ENCODE measurements around the gene HDAC10.
"Not testable (repeated sequence)": the region's sequence is repeated elsewhere in the genome, so short reads cannot be mapped to it uniquely, and the experiment has no call there.

HDAC10 gene

DNA sequence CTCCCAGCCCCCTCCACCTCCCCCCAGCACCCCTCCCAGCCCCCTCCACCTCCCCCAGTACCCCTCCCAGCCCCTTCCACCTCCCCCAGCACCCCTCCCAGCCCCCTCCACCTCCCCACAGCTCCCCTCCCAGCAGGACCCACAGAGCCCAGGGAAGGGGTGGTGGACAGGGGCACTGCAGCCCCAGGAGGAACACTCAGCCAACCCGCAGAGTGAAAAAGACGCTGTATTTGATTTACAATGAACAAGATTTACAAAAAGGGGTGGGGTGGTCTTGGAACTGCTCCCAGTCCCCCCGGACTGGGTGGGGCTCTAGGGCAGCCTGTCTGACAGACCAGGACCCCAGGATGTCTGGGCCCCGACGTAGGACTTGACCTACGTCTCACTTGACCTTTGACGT is 23.7 kb upstream of the HDAC10 start:
- Histone ChIP-seq H3K9me3 (ENCODE audit: low read length) (no peaks in the 10 kb centered on the region), H3K27me3 (ENCODE audit: control insufficient read depth in 1 of 2, insufficient read depth in 2 of 2, low read length in 2 of 2) (peaks cover 0 to 16% of the 10 kb centered on the region in 2 donors), H3K27ac (ENCODE audit: low read depth, low read length) (no peak overlapping the region), H3K4me1 (ENCODE audit: insufficient read depth, low read length) (peaks cover 5% of the 10 kb centered on the region), H3K4me3 (ENCODE audit: low read depth in 1 of 2, low read length in 2 of 2) (no peak overlapping the region), H3K36me3 (ENCODE audit: insufficient read depth, low read length) (peaks cover 37% of the 10 kb centered on the region), H3K9ac (ENCODE audit: low read length) (no peak overlapping the region)

DNA sequence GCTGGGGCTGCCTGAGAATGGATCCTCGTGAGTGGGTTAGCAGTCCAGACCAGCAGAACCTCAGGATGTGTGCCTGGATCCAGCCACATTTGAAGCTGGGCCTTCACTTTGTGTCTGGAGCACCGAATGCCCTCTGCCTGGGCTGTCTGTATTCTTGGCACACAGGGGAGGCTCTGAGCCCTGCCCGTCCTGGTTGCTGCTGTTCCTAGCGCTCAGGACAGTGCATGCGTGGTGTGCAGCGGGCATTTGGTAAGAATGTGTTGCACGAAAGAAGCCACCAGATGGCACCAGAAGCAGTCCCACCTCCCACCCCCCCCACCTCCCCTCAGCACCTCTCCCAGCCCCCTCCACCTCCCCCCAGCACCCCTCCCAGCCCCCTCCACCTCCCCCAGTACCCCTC is 23.2 kb upstream of the HDAC10 start:
- Histone ChIP-seq H3K36me3 (ENCODE audit: insufficient read depth, low read length) (peaks cover 32% of the 10 kb centered on the region), H3K27me3 (ENCODE audit: control insufficient read depth in 1 of 2, insufficient read depth in 2 of 2, low read length in 2 of 2) (peaks cover 0 to 17% of the 10 kb centered on the region in 2 donors), H3K9me3 (ENCODE audit: low read length) (no peaks in the 10 kb centered on the region), H3K9ac (ENCODE audit: low read length) (no peak overlapping the region), H3K27ac (ENCODE audit: low read depth, low read length) (no peak overlapping the region), H3K4me3 (ENCODE audit: low read depth in 1 of 2, low read length in 2 of 2) (no peak overlapping the region), H3K4me1 (ENCODE audit: insufficient read depth, low read length) (peaks cover 5% of the 10 kb centered on the region)

DNA sequence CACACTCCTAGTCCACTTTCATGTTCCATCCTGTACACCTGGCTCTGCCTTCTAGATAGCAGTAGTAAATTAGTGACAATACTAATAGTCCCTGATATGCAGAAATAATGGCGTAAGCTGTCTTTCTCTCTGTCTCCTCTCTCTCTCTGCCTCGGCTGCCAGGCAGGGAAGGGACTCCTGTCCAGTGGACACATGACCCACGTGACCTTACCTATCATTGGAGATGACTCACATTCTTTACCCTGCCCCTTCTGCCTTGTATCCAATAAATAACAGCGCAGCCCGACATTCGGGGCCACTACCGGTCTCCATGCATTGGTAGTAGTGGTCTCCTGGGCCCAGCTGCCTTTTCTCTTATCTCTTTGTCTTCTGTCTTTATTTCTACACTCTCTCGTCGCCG is 22.7 kb upstream of the HDAC10 start:
- H3K4me3 ChIP-seq (ENCODE audit: low read depth in 1 of 2, low read length in 2 of 2); H3K4me1 ChIP-seq (ENCODE audit: insufficient read depth, low read length); H3K9me3 ChIP-seq (ENCODE audit: low read length); H3K9ac ChIP-seq (ENCODE audit: low read length); H3K27ac ChIP-seq (ENCODE audit: low read depth, low read length): not testable (repeated sequence)
- peaks cover 0 to 21% of the 10 kb centered on the region in 2 donors for H3K27me3 ChIP-seq (ENCODE audit: control insufficient read depth in 1 of 2, insufficient read depth in 2 of 2, low read length in 2 of 2)
- peaks cover 27% of the 10 kb centered on the region for H3K36me3 ChIP-seq (ENCODE audit: insufficient read depth, low read length)

DNA sequence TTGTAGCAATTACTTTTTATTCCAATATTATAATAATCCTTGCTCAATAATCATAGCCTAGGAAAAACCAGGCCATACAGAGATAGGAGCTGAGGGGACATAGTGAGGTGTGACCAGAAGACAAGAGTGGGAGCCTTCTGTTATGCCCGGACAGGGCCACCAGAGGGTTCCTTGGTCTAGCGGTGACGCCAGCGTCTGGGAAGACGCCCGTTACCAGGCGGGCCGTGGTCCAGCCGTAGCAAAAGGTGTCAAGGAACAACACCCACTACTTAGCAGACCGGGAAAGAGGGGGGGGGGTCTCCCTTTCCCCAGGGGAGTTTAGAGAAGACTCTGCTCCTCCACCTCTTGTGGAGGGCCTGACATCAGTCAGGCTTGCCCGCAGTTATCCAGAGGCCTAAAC is 22.3 kb upstream of the HDAC10 start:
- not testable (repeated sequence) for H3K27ac ChIP-seq (ENCODE audit: low read depth, low read length); H3K4me3 ChIP-seq (ENCODE audit: low read depth in 1 of 2, low read length in 2 of 2); H3K4me1 ChIP-seq (ENCODE audit: insufficient read depth, low read length); H3K9me3 ChIP-seq (ENCODE audit: low read length); H3K9ac ChIP-seq (ENCODE audit: low read length)
- Histone ChIP-seq H3K36me3 (ENCODE audit: insufficient read depth, low read length) (peaks cover 22% of the 10 kb centered on the region), H3K27me3 (ENCODE audit: control insufficient read depth in 1 of 2, insufficient read depth in 2 of 2, low read length in 2 of 2) (peaks cover 0 to 21% of the 10 kb centered on the region in 2 donors)

DNA sequence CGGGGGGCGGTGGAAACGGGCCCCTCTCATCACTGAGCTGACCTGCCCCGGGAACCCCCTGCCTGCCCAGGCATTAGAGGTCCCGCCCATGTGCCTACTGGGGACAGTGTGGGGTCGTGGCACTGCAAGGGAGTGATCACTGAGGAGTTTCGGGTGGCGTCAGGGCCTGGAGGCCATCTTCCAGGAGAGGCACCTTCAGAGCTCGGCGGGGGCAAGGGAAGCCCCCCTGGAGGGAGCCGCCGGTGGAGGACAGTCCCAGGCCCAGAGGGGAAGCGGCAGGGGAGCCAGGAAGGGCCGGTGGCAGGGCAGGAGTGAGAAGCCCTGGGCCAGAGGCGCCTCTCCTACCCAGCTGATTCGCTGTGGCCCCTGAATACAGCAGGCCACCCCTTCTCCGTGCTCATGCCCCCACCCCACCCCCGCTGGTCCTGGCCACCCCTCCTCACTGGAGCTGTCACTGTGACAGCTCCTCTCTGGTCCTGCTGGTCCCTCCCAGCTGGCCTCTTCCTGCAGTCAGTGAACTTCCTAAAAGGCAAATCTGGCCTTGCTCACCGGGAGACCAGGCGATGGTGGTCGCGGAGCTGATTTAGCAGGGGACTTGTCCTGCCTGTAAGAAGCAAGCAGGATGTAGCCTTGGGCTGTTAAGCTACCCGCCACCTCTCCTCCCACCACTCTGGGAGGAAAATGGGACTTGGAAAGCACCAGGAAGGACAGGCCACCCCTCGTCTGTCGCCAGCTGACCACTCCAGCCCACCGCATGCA is 21.2 kb upstream of the HDAC10 start:
- peaks cover 0 to 21% of the 10 kb centered on the region in 2 donors for H3K27me3 ChIP-seq (ENCODE audit: control insufficient read depth in 1 of 2, insufficient read depth in 2 of 2, low read length in 2 of 2)
- H3K4me3 ChIP-seq (ENCODE audit: low read depth in 1 of 2, low read length in 2 of 2), result no peak overlapping the region
- peaks cover 5% of the 10 kb centered on the region for H3K4me1 ChIP-seq (ENCODE audit: insufficient read depth, low read length)
- H3K9ac ChIP-seq (ENCODE audit: low read length), result no peak overlapping the region
- H3K9me3 ChIP-seq (ENCODE audit: low read length), result no peaks in the 10 kb centered on the region
- H3K36me3 ChIP-seq (ENCODE audit: insufficient read depth, low read length), result peaks cover 12% of the 10 kb centered on the region
- no peak overlapping the region for H3K27ac ChIP-seq (ENCODE audit: low read depth, low read length)

DNA sequence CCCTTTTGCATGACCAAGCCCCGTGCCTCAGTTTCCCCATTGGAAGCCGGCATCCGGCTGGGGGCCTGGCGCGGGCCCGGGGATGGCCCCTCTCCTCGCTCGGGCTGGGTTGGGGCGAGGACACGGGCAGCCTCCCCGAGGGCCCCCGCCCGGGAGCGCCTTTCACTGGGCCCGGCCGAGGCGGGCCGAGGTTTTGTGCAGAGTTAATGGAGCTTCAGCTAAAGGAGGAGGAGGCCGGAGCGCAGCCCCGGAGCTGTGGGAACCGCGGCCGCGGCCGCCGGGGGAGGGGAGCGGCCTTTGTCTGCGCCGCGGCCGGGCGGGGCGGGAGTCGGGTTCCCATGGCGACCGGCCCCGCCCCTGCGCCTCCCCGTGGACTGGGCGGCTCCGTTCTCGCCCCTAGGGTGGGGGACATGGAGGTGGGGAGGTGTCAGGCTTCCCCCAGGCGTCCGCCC is 20.5 kb upstream of the HDAC10 start:
- no peaks in the 10 kb centered on the region for H3K9me3 ChIP-seq (ENCODE audit: low read length)
- peaks cover 5% of the 10 kb centered on the region for H3K4me1 ChIP-seq (ENCODE audit: insufficient read depth, low read length)
- peak overlapping the region in 1 of 2 donors; percentile 14 for H3K4me3 ChIP-seq (ENCODE audit: low read depth in 1 of 2, low read length in 2 of 2)
- H3K9ac ChIP-seq (ENCODE audit: low read length), result no peak overlapping the region
- H3K27me3 ChIP-seq (ENCODE audit: control insufficient read depth in 1 of 2, insufficient read depth in 2 of 2, low read length in 2 of 2), result peaks cover 0 to 26% of the 10 kb centered on the region in 2 donors
- H3K27ac ChIP-seq (ENCODE audit: low read depth, low read length), result no peak overlapping the region
- H3K36me3 ChIP-seq (ENCODE audit: insufficient read depth, low read length), result peaks cover 9% of the 10 kb centered on the region

DNA sequence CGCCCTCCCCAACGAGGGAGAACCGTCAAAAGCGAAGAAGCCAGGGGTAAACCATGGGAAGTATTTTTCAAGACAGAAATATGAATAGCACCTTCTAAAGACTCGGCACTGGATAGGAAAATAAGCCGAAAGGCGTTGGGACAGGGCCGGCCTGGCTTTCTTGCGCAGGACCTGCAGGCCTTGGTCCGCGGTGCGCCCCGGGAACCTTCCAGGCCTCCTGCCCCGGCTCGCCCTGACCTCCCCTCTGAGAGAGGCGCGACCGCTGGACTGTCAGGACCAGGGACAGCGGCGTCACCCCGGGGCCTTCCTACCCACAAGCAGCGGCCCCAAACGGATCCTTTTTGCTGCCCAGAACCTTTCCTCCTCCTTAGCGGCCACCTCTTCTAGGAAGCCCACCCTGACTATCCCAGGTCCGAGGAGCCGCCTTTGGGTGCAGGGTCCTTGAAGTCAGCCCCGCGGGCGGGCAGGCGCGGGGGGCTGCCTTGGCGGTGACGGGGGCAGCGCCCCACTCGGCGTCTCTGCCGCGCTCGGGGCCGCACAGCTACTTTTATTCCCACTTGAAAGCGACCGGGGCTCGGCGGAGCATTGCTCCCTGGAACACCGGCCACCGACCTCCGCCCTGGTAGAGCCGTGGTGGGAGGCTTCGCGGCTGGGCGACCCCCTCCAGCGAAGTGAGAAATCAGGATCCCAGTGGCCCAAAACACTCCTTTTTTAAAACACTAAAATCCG is 19.8 kb upstream of the HDAC10 start:
- H3K27ac ChIP-seq (ENCODE audit: low read depth, low read length), result no peak overlapping the region
- H3K4me1 ChIP-seq (ENCODE audit: insufficient read depth, low read length), result peaks cover 5% of the 10 kb centered on the region
- peaks cover 4% of the 10 kb centered on the region for H3K36me3 ChIP-seq (ENCODE audit: insufficient read depth, low read length)
- H3K4me3 ChIP-seq (ENCODE audit: low read depth in 1 of 2, low read length in 2 of 2), result peak overlapping the region; percentile 43 to 45
- peaks cover 0 to 33% of the 10 kb centered on the region in 2 donors for H3K27me3 ChIP-seq (ENCODE audit: control insufficient read depth in 1 of 2, insufficient read depth in 2 of 2, low read length in 2 of 2)
- H3K9ac ChIP-seq (ENCODE audit: low read length), result no peak overlapping the region
- H3K9me3 ChIP-seq (ENCODE audit: low read length), result no peaks in the 10 kb centered on the region

DNA sequence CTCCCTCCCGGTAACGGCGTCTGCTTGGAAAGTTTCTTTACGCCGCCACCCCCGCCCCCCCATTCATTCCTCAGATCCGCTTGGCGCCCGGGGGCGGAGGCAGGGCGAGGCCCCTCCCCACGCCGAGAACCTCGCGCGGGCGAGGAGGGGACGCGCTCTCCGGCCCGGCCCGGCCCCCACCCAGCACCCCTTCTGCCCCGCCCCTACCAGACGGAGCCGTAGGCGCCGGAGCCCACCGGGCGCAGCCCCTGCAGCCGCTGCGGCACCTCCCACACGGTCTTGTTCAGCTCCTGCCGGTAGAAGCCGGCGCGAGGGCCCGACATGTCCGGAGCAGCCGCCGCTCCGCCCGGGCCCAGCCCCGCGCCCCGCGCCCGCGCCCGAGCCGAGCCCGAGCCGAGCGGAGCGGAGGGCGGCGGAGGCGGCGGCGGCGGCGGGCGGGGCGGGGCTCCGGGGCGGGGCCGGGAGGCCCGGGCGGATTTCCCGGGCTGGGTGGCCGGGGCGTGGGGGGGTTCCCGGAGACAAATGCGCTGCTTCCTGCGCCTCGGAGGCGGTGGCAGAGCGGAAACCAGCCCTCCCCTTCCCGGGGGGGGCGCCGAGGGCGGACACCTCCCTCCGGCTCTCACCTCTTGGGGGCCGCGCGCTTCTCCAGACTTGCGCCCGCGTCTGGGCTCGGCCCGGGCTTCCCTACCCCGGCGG is 19.1 kb upstream of the HDAC10 start, which contains the start of gene MAPK11:
Gene MAPK11, minus strand, starts transcription at position 411 of the 696 bp plus-strand sequence. Its CDS starts 88 bp downstream, at position 323.
- H3K36me3 ChIP-seq (ENCODE audit: insufficient read depth, low read length), result no peaks in the 10 kb centered on the region
- H3K9ac ChIP-seq (ENCODE audit: low read length), result no peak within 1 kb of the TSS
- H3K27ac ChIP-seq (ENCODE audit: low read depth, low read length), result no peak within 1 kb of the TSS
- no peaks in the 10 kb centered on the region for H3K9me3 ChIP-seq (ENCODE audit: low read length)
- peak within 1 kb of the TSS; percentile 43 to 45 for H3K4me3 ChIP-seq (ENCODE audit: low read depth in 1 of 2, low read length in 2 of 2)
- peaks cover 5% of the 10 kb centered on the region for H3K4me1 ChIP-seq (ENCODE audit: insufficient read depth, low read length)
- H3K27me3 ChIP-seq (ENCODE audit: control insufficient read depth in 1 of 2, insufficient read depth in 2 of 2, low read length in 2 of 2), result peaks cover 0 to 38% of the 10 kb centered on the region in 2 donors

DNA sequence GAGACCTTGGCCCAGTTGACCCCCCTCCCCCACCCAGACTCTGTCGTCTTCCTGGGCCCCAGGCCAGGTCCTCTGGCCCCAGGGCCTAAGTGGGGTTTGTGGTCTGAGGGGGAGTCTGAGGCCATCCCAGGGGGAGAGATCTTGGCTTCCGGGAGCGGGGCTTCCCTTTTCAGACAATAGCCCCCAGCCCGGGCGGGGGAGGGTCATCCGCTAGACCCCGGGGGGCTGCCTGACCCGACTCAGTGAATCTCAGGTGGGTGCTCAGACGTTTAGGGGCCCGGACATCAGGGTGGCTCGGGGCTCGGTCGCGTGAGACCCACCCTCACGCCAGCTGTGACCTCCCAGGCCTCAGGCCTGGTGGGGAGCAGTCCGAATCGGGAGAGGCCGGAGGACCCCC is 18.5 kb upstream of the HDAC10 start:
- no peaks in the 10 kb centered on the region for H3K36me3 ChIP-seq (ENCODE audit: insufficient read depth, low read length)
- H3K27me3 ChIP-seq (ENCODE audit: control insufficient read depth in 1 of 2, insufficient read depth in 2 of 2, low read length in 2 of 2), result peaks cover 0 to 38% of the 10 kb centered on the region in 2 donors
- no peak overlapping the region for H3K9ac ChIP-seq (ENCODE audit: low read length)
- H3K4me1 ChIP-seq (ENCODE audit: insufficient read depth, low read length), result peaks cover 5% of the 10 kb centered on the region
- no peak overlapping the region for H3K27ac ChIP-seq (ENCODE audit: low read depth, low read length)
- no peaks in the 10 kb centered on the region for H3K9me3 ChIP-seq (ENCODE audit: low read length)
- H3K4me3 ChIP-seq (ENCODE audit: low read depth in 1 of 2, low read length in 2 of 2), result no peak overlapping the region

DNA sequence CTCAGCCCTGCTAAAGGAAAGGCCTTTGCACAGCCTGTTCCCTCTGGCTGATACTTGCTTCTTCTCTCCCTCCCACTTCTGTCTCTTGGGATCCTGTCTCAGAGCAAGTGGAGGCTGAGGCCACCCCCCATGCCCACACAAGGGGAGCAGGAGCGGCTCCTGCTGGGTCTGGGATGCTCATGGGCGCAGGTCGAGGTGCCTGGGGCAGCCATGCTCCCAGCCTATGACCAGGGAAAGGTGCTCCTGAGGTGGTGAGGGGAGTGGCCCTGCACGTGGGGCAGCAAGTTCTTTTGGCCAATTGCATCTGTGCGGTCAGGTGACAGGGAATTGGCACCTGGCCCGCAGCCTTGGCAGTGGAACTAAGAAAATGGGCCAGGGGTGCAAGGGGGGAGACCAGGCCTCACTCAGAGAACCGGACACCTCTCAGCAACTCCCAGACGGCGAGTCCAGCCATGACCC is 17.6 kb upstream of the HDAC10 start:
- Histone ChIP-seq H3K27ac (ENCODE audit: low read depth, low read length) (no peak overlapping the region), H3K36me3 (ENCODE audit: insufficient read depth, low read length) (no peaks in the 10 kb centered on the region), H3K4me3 (ENCODE audit: low read depth in 1 of 2, low read length in 2 of 2) (no peak overlapping the region), H3K27me3 (ENCODE audit: control insufficient read depth in 1 of 2, insufficient read depth in 2 of 2, low read length in 2 of 2) (peaks cover under 1 to 38% of the 10 kb centered on the region in 2 donors), H3K9me3 (ENCODE audit: low read length) (no peaks in the 10 kb centered on the region), H3K9ac (ENCODE audit: low read length) (no peak overlapping the region), H3K4me1 (ENCODE audit: insufficient read depth, low read length) (peaks cover 5% of the 10 kb centered on the region)
